Spleen (tissue), 11 donors: ENCODE measurements around the gene PRR35. TPM values are rescaled to one million over a fixed set of nuclear protein-coding genes. Genes with fewer than 3 reads are reported as not detected.

Source experiments
- DNase-seq: peaks from one replicate; pipeline ENCODE4 v3.0.0-alpha.2; 2020
- H3K27ac ChIP-seq, 8 donors: fragments of 200-600 bp; sonication (generic) in 7 of 8; 1 replicate in 4 of 8; 2 replicates in 4 of 8; pipeline versions ENCODE4 v1.5.0 to v1.8.0; 2016 to 2021; ENCODE audit warnings: inconsistent platforms in 4 of 8, mild to moderate bottlenecking in 4 of 8, moderate library complexity in 1 of 8
- H3K27me3 ChIP-seq, 7 donors: fragments of 200-600 bp; sonication (generic) in 6 of 7; replicated peaks in 1 of 7; 1 replicate in 4 of 7; 2 replicates in 3 of 7; pipeline versions ENCODE4 v1.5.0 to v1.8.0; 2016 to 2021; ENCODE audit warnings: inconsistent platforms in 3 of 7, mild to moderate bottlenecking in 1 of 7
- H3K36me3 ChIP-seq, 6 donors: fragments of 200-600 bp; sonication (generic) in 5 of 6; 1 replicate in 4 of 6; 2 replicates in 2 of 6; pipeline versions ENCODE4 v1.5.0 to v1.8.0; 2016 to 2021; ENCODE audit warnings: inconsistent platforms in 2 of 6
- H3K4me1 ChIP-seq, 6 donors: fragments of 200-600 bp; sonication (generic) in 5 of 6; 1 replicate in 3 of 6; 2 replicates in 3 of 6; pipeline versions ENCODE4 v1.5.0 to v1.8.0; 2016 to 2021; ENCODE audit warnings: inconsistent platforms in 3 of 6
- H3K4me3 ChIP-seq, 8 donors: fragments of 200-600 bp; sonication (generic) in 7 of 8; 1 replicate in 4 of 8; 2 replicates in 4 of 8; pipeline versions ENCODE4 v1.5.0 to v1.8.0; 2016 to 2021; ENCODE audit warnings: inconsistent platforms in 4 of 8, mild to moderate bottlenecking in 4 of 8, moderate library complexity in 2 of 8
- H3K9me3 ChIP-seq, 8 donors: fragments of 200-600 bp; sonication (generic) in 7 of 8; 1 replicate in 4 of 8; 2 replicates in 4 of 8; pipeline versions ENCODE4 v1.5.0 to v1.8.0; 2016 to 2021; ENCODE audit warnings: inconsistent platforms in 4 of 8
- POLR2A ChIP-seq, 3 donors: fragments of 450-650 bp; IDR thresholded peaks; one replicate each; pipeline ENCODE4 v1.5.1; 2017; ENCODE audit warnings: antibody characterized with exemption in 3 of 3, mild to moderate bottlenecking in 1 of 3
- POLR2AphosphoS5 ChIP-seq, 3 donors: sonication (generic); formaldehyde crosslinking; IDR thresholded peaks; one replicate each; pipeline ENCODE4 v1.5.1; 2017; ENCODE audit warnings: antibody characterized with exemption in 3 of 3
- WGBS, 5 donors: extraction: QIAGEN DNeasy Blood & Tissue Kit in 3 of 5; methylation state at CpG; one replicate each; pipeline versions ENCODE4 v1.1.5 to v1.1.7; 2013 to 2018; 5-methylcytosine and 5-hydroxymethylcytosine counted together
- intact Hi-C: fragments of 100-400 bp; cut with DNase I; formaldehyde crosslinking; loops from one replicate; pipeline ENCODE4 v1.15.0; 2023; ENCODE audit warnings: low total_unique reads
- polyA plus RNA-seq, 3 donors: library from polyadenylated mRNA; stranded (reverse); fragments of 200-250 nt; gene quantifications; one replicate each; pipeline ENCODE4 v1.2.1, GENCODE V29; 2013
- total RNA-seq, 7 donors: library from RNA; depleted of rRNA in 3 of 7; stranded (reverse); fragments of >200 nt in 3 of 7; fragmentation: NEBNext Ultra II Directional in 4 of 7; extraction: Animal tissue kit (Norgen Biotek cat#: 25700) in 4 of 7; gene quantifications; one replicate each; pipeline versions ENCODE4 v1.1.0 to v1.2.1, GENCODE V29; 2016 to 2021
- TF ChIP-seq, protein P1 (sequence below), 11 experiments: fragments of 200-600 bp in 7 of 11; fragments of 450-650 bp in 4 of 11; sonication (generic) in 4 of 11; IDR thresholded peaks in 8 of 11; conservative IDR thresholded peaks in 3 of 11; 1 replicate in 7 of 11; 2 replicates in 4 of 11; pipeline versions ENCODE4 v1.4.0 to v1.8.0; 2016 to 2021; ENCODE audit warnings: antibody characterized with exemption in 11 of 11, inconsistent platforms in 4 of 11, mild to moderate bottlenecking in 1 of 11
- donor health status: healthy with polysubstance abuse.
- donor health status: DM: no; HTN: no; CAD: no; lungs with moderate emphysema.
- donor health status: DM: no; HTN: no; CAD: no.
- donor health status: Bipolar disorder and iron deficiency.
- donor health status: healthy.
- donor health status: DM: no; HTN: no; CAD: no.
- donor health status: DM: yes; HTN: yes; CAD: no.

The PRR35 gene
- total and polyA plus RNA-seq, 10 donors = not detected

GRCh38 chr16:554640-555365 lies 5.4 kb upstream of the PRR35 start:
- Histone ChIP-seq H3K4me3 (peak overlapping the region in 3 of 8 donors; percentile 5 to 27 (median 8)), H3K9me3 (no peaks in the 10 kb centered on the region), H3K36me3 (peaks cover 0 to 44% (median 32%) of the 10 kb centered on the region in 6 donors), H3K27ac (peak overlapping the region in 1 of 8 donors; percentile 18), H3K27me3 (peaks cover 7 to 31% (median 15%) of the 10 kb centered on the region in 7 donors), H3K4me1 (peaks cover 0 to 22% (median 8%) of the 10 kb centered on the region in 6 donors)
- TF ChIP-seq POLR2A (IDR thresholded peaks at IDR 0.05) (no peak), POLR2AphosphoS5 (IDR thresholded peaks at IDR 0.05) (peak in 1 of 3 donors; percentile 53)
- TF ChIP-seq, protein P1, sequence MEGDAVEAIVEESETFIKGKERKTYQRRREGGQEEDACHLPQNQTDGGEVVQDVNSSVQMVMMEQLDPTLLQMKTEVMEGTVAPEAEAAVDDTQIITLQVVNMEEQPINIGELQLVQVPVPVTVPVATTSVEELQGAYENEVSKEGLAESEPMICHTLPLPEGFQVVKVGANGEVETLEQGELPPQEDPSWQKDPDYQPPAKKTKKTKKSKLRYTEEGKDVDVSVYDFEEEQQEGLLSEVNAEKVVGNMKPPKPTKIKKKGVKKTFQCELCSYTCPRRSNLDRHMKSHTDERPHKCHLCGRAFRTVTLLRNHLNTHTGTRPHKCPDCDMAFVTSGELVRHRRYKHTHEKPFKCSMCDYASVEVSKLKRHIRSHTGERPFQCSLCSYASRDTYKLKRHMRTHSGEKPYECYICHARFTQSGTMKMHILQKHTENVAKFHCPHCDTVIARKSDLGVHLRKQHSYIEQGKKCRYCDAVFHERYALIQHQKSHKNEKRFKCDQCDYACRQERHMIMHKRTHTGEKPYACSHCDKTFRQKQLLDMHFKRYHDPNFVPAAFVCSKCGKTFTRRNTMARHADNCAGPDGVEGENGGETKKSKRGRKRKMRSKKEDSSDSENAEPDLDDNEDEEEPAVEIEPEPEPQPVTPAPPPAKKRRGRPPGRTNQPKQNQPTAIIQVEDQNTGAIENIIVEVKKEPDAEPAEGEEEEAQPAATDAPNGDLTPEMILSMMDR (IDR thresholded peaks at IDR 0.05 in 8 of 11, conservative IDR thresholded peaks at IDR 0.05 in 3 of 11) = no peak
- intact Hi-C loops = no loop called here
- no peak for DNase-seq
- WGBS, 5 donors = 69 to 81% (median 76%) methylated on average over 28 to 54 of the region's 54 CpGs

DNA sequence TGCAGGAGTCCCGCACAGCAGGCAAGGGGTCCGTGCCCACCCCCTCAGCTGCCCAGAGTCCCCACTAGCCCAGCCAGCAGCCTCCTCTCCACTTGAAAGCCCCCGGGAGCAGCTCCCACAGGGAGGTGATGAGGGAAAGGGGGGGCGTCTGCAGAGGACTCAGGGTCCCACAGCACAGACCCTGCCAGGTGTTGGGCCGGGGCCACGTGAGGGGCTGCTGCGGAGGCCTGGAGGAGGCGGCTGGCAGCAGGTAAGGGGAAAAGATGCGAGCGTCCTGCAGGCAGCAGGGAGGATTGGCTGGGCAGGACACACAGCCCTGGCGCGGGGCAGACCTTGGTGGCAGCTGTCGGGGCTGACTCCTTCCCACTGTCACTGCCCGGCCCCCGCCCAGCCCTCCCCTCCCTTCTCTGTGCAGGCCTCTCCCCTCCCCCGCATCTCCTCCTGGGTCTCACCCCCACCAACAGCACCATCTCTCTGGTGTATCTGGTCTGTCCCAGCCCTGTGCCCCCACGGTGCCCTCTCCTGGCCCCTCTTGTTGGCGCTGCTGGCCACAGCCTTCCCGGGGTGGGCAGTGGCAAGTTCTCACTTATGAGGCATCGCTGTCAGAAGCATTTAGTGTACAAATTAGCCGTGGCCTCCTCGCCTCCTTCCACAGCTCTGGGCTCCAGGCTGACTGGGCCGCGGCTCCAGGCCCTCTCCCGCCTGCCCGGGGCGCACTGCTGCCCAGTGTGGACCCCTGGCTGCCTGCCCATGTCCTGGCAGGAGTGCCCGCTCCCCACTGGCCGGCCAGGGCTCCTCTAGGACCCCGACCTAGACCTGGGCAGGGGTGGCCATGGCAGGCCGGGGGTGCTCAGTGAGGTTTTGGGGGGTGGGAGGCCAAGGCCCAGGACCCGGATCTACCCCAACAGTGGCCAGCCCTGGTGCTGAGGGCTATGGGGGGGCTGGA lies 4.4 kb upstream of the PRR35 start:
- DNase-seq = no peak
- intact Hi-C loops = no loop called here
- peaks cover 7 to 41% (median 23%) of the 10 kb centered on the region in 7 donors for H3K27me3 ChIP-seq
- no peaks in the 10 kb centered on the region for H3K9me3 ChIP-seq
- 76 to 86% (median 81%) methylated on average over 16 to 32 of the region's 32 CpGs for WGBS, 5 donors
- H3K4me1 ChIP-seq = peaks cover 0 to 30% (median 11%) of the 10 kb centered on the region in 6 donors
- peaks cover 0 to 36% (median 29%) of the 10 kb centered on the region in 6 donors for H3K36me3 ChIP-seq
- no peak overlapping the region for H3K4me3 ChIP-seq
- H3K27ac ChIP-seq = no peak overlapping the region
- TF ChIP-seq, protein P1 (IDR thresholded peaks at IDR 0.05 in 8 of 11, conservative IDR thresholded peaks at IDR 0.05 in 3 of 11) = no peak
- TF ChIP-seq POLR2A (IDR thresholded peaks at IDR 0.05) = no peak
- no peak for TF ChIP-seq POLR2AphosphoS5 (IDR thresholded peaks at IDR 0.05)

GRCh38 chr16:556474-557173 lies 3.6 kb upstream of the PRR35 start:
- WGBS, 5 donors = 86 to 91% (median 89%) methylated on average over 14 to 32 of the region's 32 CpGs
- no peak for TF ChIP-seq POLR2A (IDR thresholded peaks at IDR 0.05)
- TF ChIP-seq POLR2AphosphoS5 (IDR thresholded peaks at IDR 0.05) = no peak
- TF ChIP-seq, protein P1 (IDR thresholded peaks at IDR 0.05 in 8 of 11, conservative IDR thresholded peaks at IDR 0.05 in 3 of 11) = no peak
- peaks cover 0 to 32% (median 11%) of the 10 kb centered on the region in 6 donors for H3K4me1 ChIP-seq
- no peak overlapping the region for H3K27ac ChIP-seq
- peaks cover 10 to 49% (median 32%) of the 10 kb centered on the region in 7 donors for H3K27me3 ChIP-seq
- H3K9me3 ChIP-seq = no peaks in the 10 kb centered on the region
- peaks cover 0 to 30% (median 25%) of the 10 kb centered on the region in 6 donors for H3K36me3 ChIP-seq
- no peak for DNase-seq
- intact Hi-C loops = no loop called here
- no peak overlapping the region for H3K4me3 ChIP-seq
